Measurements from ENCODE around the gene IFT81.

The IFT81 gene

GRCh38 chr12:110179291-110179690, 55.1 kb downstream of the IFT81 start:
- no peak for TF ChIP-seq CTCF (IDR thresholded peaks at IDR 0.05; ENCODE audit: insufficient read depth, missing control alignments)
- DNase-seq (ENCODE audit: insufficient read length, low spot score): no peak
- FAIRE-seq: no peak

DNA sequence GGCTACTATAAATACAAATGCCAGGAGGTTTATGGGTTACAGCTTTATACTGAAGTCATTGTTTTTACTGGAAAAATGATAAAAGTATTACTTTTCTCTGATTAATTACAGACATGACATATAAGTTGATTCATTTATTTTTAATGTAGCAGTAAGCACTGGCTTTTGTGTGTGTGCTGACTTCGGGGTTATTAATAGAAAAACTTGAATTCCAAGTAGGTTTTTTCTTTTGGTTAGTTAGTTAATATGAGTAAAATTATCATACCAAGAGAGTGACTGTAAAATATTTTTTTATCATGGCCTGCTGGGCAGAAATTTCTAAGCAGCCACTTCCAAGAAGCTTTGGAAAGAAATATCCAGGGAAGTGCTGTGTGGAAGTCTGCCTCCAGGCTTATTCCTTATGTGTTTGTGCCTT, 56.4 kb downstream of the IFT81 start:
- TF ChIP-seq CTCF (IDR thresholded peaks at IDR 0.05; ENCODE audit: insufficient read depth, missing control alignments): no peak
- no peak for FAIRE-seq
- no peak for DNase-seq (ENCODE audit: insufficient read length, low spot score)

DNA sequence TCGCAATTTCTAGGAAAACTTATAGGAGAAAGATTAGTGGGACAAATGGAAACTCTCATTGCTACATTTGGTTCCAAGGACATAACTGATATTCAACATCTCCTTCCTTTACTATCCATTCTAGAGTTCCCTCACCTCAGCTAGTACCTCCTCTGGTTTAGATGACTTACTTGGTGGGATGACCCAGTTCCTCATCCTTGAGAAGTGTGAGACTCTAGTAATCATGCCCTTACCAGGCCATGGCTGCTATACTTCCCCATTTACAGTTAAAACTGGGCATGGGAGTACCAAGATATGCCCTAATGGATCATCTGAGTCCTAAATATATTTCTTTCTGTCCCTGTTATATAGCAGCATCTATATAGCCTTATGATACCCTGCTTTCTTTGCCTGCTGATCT, 58.1 kb downstream of the IFT81 start:
- TF ChIP-seq CTCF (IDR thresholded peaks at IDR 0.05; ENCODE audit: insufficient read depth, missing control alignments): no peak
- no peak for FAIRE-seq

GRCh38 chr12:110183386-110183785, 59.2 kb downstream of the IFT81 start:
- DNase-seq (ENCODE audit: insufficient read length, low spot score) (no peak), FAIRE-seq (no peak)
- no peak for TF ChIP-seq CTCF (IDR thresholded peaks at IDR 0.05; ENCODE audit: insufficient read depth, missing control alignments)

More for the DNA sequence above, 58.1 kb downstream of the IFT81 start:
- no peak for DNase-seq (ENCODE audit: insufficient read length, low spot score)

GRCh38 chr12:110185626-110186025, 61.5 kb downstream of the IFT81 start:
- no peak for FAIRE-seq
- DNase-seq (ENCODE audit: insufficient read length, low spot score): no peak
- TF ChIP-seq CTCF (IDR thresholded peaks at IDR 0.05; ENCODE audit: insufficient read depth, missing control alignments): no peak

GRCh38 chr12:110186059-110186458, 61.9 kb downstream of the IFT81 start:
- FAIRE-seq: no peak
- DNase-seq (ENCODE audit: insufficient read length, low spot score): no peak
- TF ChIP-seq CTCF (IDR thresholded peaks at IDR 0.05; ENCODE audit: insufficient read depth, missing control alignments): no peak

- no peak for DNase-seq (ENCODE audit: insufficient read length, low spot score)
- no peak for FAIRE-seq
- TF ChIP-seq CTCF (IDR thresholded peaks at IDR 0.05; ENCODE audit: insufficient read depth, missing control alignments): no peak
Observed at GRCh38 chr12:110193196-110193595, 69.0 kb downstream of the IFT81 start.

All from D721Med (cell line).